Esophagus muscularis mucosa (tissue), 3 donors: ENCODE measurements around the gene UGT1A3.

Source experiments
- CTCF ChIP-seq, 3 experiments: fragments of 200-600 bp in 2 of 3; fragments of 450-650 bp in 1 of 3; sonication (generic) in 2 of 3; IDR thresholded peaks; one replicate each; pipeline ENCODE4 v1.5.1; 2017 to 2019; ENCODE audit warnings: antibody characterized with exemption in 3 of 3, mild to moderate bottlenecking in 2 of 3, moderate library complexity in 1 of 3
- POLR2A ChIP-seq: fragments of 450-650 bp; IDR thresholded peaks from one replicate; pipeline ENCODE4 v1.6.1; 2017; ENCODE audit warnings: antibody characterized with exemption, moderate library complexity, mild to moderate bottlenecking, low read depth

- TF ChIP-seq CTCF (IDR thresholded peaks at IDR 0.05) (no peak), POLR2A (no peak)
Observed at GRCh38 chr2:233810385-233810784, 81.5 kb downstream of the UGT1A3 start.
